Esophagus muscularis mucosa (tissue), 3 donors: ENCODE measurements around the gene RBM20.

Experiments used
- CTCF ChIP-seq, 3 experiments: fragments of 200-600 bp in 2 of 3; fragments of 450-650 bp in 1 of 3; sonication (generic) in 2 of 3; IDR thresholded peaks; one replicate each; pipeline ENCODE4 v1.5.1; 2017 to 2019; ENCODE audit warnings: antibody characterized with exemption in 3 of 3, mild to moderate bottlenecking in 2 of 3, moderate library complexity in 1 of 3
- EP300 ChIP-seq: sonication (generic); formaldehyde crosslinking; IDR thresholded peaks from one replicate; pipeline ENCODE4 v1.6.1; 2017; ENCODE audit warnings: antibody characterized with exemption

GRCh38 chr10:110666673-110667072 is 22.5 kb downstream of the RBM20 start:
- TF ChIP-seq CTCF (IDR thresholded peaks at IDR 0.05) (no peak), EP300 (no peak)
